HG02885 (cell line): ENCODE measurements around the gene SETD5.
A peak's percentile ranks its signal among the peaks of the same experiment; 100 is the strongest.
"Not testable (repeated sequence)": the region's sequence is repeated elsewhere in the genome, so short reads cannot be mapped to it uniquely, and the experiment has no call there.

Source experiments
- ATAC-seq: cut with Tn5 transposase; IDR thresholded peaks from one replicate; pipeline ENCODE4 v1.9.1; 2021; ENCODE audit warnings: mild to moderate bottlenecking; ENCODE audit not compliant: unreplicated experiment, poor library complexity

Gene SETD5

DNA sequence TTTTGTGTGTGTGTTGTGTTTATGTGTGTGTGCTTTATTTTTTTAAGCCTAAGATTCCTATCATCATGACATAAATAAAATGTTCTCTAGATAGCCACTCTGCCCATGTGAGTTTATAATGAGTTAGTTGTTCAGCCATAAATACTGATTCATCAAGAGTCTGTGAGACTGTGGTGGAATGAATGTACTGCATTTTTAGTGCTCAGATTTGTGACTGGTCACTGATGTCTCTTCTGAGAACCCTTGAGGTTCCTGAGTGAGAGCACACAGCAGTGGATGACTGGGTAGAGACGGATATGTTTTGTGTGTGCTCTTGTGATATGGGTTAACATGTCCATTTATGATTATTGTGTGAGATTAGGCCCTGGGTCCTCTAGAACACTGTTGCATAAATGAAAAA, 51.2 kb downstream of the SETD5 start:
- no peak for ATAC-seq

- no peak for ATAC-seq
Observed at GRCh38 chr3:9450126-9450525, 52.7 kb downstream of the SETD5 start.

DNA sequence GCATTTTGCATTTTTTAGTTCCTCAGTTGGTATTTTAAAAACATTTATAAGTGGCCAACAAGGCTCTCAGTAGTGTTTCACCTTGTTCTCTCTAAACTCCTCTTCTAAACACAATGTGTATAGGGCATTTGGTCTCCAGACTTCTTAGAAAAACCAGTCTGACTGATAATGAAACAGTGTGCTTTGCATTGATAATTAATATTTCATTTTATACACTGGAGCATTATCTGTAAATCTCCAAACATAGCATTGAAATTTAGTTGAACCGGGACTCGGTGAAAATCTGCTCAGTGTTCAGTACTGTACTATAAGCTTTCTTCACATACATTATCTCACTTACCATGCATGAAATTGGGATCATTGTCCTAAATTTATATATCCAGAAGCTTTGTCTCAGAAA, 53.6 kb downstream of the SETD5 start:
- ATAC-seq: no peak

- no peak for ATAC-seq
Observed at GRCh38 chr3:9452417-9452816, 55.0 kb downstream of the SETD5 start.

GRCh38 chr3:9455596-9456131, 58.2 kb downstream of the SETD5 start:
- ATAC-seq: no peak

DNA sequence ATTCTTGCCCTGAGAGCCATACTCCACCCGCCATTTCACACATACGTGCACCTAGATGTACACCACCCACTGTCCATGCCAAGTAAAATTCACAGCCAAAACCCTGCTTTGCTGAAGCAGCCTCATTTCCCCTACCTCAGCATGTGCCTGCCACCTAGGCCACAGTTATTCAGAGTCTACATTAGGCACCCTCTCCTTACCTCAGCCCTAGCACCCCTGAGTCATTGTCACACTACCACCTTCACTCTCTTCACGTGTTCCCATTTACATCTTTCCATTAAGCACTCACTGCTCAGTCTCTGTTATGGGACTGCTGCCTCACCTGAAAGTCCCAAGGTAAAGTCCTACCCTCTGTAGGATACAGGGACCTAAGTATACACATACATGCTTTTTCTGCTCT, 70.0 kb downstream of the SETD5 start:
- ATAC-seq: no peak

DNA sequence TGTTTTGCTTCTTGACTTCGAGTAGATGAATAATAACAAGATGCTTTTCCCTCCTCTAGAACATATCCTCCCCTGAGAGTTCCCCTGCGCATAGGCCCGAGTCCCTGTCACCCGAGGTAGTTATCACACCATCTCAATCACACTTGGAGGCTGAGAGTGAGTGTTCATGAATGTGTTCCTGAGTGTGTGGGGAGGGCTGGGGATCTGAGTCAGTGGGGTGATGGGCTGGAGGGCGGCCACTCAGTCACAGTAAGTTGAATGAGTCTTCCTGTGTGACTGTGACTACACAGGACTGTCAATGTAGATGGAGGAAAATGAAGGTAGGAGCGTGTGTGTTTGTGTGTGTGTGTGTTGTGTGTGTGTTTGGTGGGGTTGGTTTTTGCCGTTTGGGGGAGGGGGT, 71.0 kb downstream of the SETD5 start:
- ATAC-seq: no peak

DNA sequence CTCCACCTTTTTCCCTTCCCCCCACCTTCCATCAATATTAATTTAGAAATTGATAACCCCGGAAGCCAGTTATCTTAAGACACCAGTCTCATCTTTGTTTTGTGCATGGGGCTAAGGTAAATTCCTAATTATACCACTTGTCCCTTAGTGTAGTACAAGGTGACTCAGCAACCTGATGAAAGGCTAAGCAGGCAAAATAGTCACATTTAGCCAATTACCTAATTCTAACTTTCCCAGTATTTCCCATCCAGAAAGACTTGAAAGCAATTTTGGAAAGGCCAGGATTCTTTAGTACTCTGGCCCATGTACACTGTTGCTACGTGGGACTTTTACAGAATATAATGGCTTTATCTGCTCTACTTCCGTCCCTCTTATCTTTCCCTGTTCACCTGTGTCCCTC, 72.6 kb downstream of the SETD5 start:
- no peak for ATAC-seq

DNA sequence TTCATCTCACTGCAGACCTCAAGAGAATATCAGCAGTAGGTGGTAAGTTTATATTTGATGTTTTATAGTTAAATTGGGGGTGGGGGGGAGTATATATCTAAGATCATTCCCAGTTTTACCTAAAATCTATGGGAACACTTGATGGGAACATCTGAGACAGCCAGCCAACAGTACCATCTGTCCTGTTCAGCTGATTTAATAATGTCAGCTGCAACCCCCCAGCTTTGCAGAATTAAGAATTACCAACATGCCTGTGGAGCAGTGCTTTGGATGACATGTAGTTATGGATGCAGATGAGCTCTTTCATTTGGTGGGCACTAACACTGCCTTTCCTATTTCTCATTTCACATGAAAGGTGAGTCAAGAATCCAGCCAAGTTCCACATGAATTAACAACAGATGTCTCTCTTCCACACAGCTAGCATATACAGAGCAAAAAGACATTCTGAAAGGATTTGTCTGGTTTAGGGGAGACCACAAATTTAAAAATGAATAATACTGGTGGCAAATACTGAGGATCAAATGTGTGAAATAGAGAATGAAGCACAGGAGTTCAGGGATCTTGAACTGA, 76.2 kb downstream of the SETD5 start:
- no peak for ATAC-seq

- ATAC-seq: no peak
Observed at GRCh38 chr3:9474482-9474881, 77.1 kb downstream of the SETD5 start.

DNA sequence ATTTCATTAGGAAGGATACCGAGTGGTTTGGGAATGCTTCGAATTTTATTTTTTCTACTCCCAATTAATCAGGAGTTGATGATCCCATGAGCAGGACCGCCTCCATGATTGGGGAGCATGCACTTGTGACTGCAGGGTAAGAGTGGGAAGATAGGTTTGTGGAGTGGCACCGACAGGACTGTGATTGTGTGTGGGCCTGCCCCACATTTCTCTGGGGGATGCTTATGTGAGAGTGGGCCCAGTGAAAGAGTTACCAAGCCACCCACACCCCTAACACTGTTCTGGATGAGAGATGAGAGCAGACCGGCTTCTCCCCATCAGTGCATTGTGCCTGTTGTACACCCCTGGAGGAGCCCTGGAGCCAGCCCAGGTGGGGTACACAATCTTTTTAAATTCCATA, 79.5 kb downstream of the SETD5 start:
- ATAC-seq: no peak

GRCh38 chr3:9480265-9480664, 82.8 kb downstream of the SETD5 start:
- ATAC-seq: no peak

GRCh38 chr3:9485248-9485647, 87.8 kb downstream of the SETD5 start:
- no peak for ATAC-seq

DNA sequence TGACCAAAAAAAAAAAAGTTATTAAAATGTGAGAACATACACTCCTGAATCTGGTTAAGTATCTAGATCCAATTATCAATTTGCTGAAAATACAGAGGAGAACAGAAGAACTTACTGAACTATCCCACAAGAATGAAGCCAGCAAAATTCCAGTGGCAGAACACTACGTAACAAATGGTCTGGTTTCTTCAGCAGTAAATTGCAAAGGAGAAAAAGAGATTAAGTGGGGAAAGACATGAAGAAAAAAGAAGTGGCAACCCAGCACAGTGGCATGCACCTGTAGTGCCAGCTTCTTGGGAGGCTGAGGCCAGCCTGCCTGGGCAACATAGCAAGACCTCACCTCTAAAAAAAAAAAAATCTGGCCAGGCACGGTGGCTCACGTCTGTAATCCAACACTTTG, 94.1 kb downstream of the SETD5 start:
- ATAC-seq: no peak

DNA sequence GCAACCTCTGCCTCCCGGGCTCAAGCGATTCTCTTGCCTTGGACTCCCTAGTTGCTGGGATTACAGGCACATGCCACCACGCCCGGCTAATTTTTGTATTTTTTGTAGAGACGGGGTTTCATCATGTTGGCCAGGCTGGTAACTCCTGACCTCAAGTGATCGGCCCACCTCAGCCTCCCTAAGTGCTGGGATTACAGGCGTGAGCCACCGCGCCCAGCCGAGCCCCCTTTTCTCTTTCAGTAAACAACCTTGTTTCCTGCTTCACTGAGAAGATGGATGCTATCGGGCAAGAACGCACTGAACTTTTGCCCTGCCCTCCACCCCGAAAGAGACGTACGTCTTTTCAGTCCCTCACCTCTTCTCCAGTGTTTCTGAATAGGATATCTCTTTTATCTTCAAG, 96.6 kb downstream of the SETD5 start:
- not testable (repeated sequence) for ATAC-seq

DNA sequence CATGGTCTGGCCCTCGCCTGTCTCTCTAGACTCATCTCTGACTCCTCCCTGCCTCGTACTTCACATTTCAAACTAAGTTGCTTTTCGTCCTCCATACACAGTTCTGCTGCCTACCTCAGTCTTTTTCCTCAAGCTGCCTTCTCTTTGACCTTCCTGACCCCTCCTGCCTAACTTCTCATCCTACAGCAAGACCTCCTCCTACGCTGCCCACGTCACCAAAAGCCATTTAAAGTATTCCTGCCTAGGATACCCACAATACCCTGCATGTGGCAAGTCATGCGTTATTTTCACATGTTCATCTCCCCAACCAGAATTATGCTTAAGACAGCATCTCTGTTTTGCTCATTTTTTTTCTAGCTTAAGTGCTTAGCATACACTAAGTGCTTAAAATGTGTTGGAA, 99.5 kb downstream of the SETD5 start:
- ATAC-seq: no peak

DNA sequence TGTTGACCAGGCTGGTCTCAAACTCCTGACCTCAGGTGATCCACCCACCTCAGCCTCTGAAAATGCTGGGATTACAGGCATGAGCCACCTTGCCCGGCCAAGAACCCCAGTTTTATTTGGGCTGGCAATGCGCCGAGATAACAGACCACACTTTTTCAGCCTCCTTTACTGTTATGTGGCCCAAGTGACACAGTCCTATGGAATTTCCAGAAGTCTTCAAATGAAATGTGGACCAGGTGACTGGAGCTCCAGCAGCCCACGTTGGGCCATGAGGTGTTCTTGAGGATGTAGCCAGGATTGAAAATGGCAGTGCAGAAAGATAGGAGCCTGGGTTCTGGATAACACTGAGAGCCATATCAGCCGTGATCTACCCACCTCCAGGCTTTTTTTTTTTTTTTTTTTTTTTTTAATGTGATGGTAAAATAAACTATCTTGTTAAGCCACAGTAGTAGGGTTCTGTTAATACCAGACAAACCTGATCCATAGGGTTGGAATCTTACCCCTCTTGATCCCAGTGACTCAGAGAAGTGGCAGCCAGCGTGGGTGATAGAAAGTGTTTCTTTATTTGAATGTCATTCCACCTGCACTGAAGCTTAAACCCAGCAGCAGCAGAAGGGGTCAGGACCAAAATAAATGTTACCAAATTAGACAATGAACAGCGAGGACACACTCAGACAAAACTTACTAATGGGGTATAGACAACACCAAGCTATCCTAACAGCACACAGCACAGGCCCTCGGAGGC, 100.6 kb downstream of the SETD5 start:
- no peak for ATAC-seq

- no peak for ATAC-seq
Observed at GRCh38 chr3:9498781-9499180, 101.4 kb downstream of the SETD5 start.

DNA sequence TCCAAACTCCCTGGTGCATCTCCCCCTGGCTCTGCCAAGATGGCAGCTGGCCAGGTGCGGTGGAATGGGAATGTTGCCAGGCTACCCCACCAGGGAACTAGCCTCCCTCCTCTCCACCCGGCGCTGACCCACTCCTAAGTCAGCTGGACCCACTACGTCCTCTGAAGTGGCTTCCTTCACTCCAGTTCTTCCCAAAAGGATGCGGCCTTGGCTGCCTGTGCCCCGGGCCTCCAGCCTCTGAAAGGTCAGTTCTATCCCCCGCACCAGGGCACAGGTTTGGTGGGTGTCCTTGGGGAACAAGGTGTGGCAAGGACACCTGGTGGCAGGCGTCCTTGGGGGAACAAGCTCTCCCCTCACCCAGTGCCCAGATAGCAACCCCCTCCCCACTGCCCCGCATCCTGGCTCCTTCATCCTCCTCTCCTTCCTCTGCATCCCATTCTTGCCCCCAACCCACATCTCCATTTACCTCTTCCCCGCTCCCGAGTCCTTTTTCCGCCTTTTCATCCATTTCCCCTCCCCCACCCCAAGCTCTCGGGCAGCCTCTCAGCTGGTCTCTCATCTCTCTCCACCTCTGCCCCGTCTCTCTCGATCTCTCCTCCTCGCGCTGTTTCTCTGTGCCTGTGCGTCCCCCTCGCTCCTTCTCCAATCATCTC, 102.2 kb downstream of the SETD5 start:
- no peak for ATAC-seq

GRCh38 chr3:9500108-9501050, 103.0 kb downstream of the SETD5 start:
- ATAC-seq: peak; percentile 59
